ENCODE data around the gene DENND1A.

The DENND1A gene

GRCh38 chr9:123702483-123702882 is 227.4 kb downstream of the DENND1A start:
- Histone ChIP-seq H3K27me3 (ENCODE audit: insufficient read depth, low read length, poor library complexity, severe bottlenecking) (no peaks in the 10 kb centered on the region), H2AFZ (ENCODE audit: low read length) (no peak overlapping the region), H3K9ac (ENCODE audit: low read depth, low read length, poor library complexity, severe bottlenecking) (no peak overlapping the region), H3K9me2 (replicated peaks; ENCODE audit: low read depth, low read length) (no peaks in the 10 kb centered on the region), H3K36me3 (ENCODE audit: insufficient read depth, low read length) (no peaks in the 10 kb centered on the region), H3K4me2 (ENCODE audit: low read depth, low read length, poor library complexity, severe bottlenecking) (no peak overlapping the region), H3F3A (ENCODE audit: low read depth) (no peaks in the 10 kb centered on the region), H3K4me3 (ENCODE audit: low read length, poor library complexity, severe bottlenecking) (no peak overlapping the region), H4K20me1 (ENCODE audit: insufficient read depth, low read length, poor library complexity, severe bottlenecking) (no peaks in the 10 kb centered on the region), H3K9me3 (ENCODE audit: insufficient read depth, low read depth, low read length) (peaks cover 11% of the 10 kb centered on the region), H3K4me1 (ENCODE audit: insufficient read depth, low read length, poor library complexity, severe bottlenecking) (no peaks in the 10 kb centered on the region), H3K79me2 (ENCODE audit: insufficient read depth, low read length) (no peaks in the 10 kb centered on the region)
- TF ChIP-seq EZH2phosphoT487 (IDR thresholded peaks at IDR 0.05; ENCODE audit: borderline replicate concordance) (no peak), CTCF (conservative IDR thresholded peaks at IDR 0.05; ENCODE audit: low read length) (no peak)

DNA sequence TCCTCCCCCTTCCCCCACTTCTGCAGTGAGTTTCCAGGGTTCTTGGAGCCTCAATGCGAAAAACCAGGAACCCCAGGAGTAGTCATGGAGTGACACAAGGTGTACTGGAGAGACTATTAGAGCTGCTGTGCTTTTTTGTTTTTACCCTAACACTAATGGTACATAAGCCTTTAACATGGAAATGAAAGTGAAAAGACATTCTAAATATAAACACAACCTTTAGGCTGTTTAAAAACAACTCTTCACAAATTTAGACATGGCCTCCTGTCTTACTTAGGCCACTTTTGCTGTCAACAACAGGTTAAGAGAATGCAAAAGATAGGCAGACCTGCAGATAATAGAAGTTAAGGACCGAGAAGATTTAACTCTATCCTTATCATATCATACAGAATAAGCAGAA is 232.2 kb downstream of the DENND1A start:
- no peak overlapping the region for H3K9ac ChIP-seq (ENCODE audit: low read depth, low read length, poor library complexity, severe bottlenecking)
- no peak overlapping the region for H3K4me3 ChIP-seq (ENCODE audit: low read length, poor library complexity, severe bottlenecking)
- H3K36me3 ChIP-seq (ENCODE audit: insufficient read depth, low read length) = no peaks in the 10 kb centered on the region
- H3K9me2 ChIP-seq (replicated peaks; ENCODE audit: low read depth, low read length) = no peaks in the 10 kb centered on the region
- peaks cover 11% of the 10 kb centered on the region for H3K9me3 ChIP-seq (ENCODE audit: insufficient read depth, low read depth, low read length)
- H3K27me3 ChIP-seq (ENCODE audit: insufficient read depth, low read length, poor library complexity, severe bottlenecking) = no peaks in the 10 kb centered on the region
- H4K20me1 ChIP-seq (ENCODE audit: insufficient read depth, low read length, poor library complexity, severe bottlenecking) = no peaks in the 10 kb centered on the region
- no peak overlapping the region for H2AFZ ChIP-seq (ENCODE audit: low read length)
- TF ChIP-seq EZH2phosphoT487 (IDR thresholded peaks at IDR 0.05; ENCODE audit: borderline replicate concordance) (no peak), CTCF (conservative IDR thresholded peaks at IDR 0.05; ENCODE audit: low read length) (no peak)
- H3K4me1 ChIP-seq (ENCODE audit: insufficient read depth, low read length, poor library complexity, severe bottlenecking) = no peaks in the 10 kb centered on the region
- no peaks in the 10 kb centered on the region for H3K79me2 ChIP-seq (ENCODE audit: insufficient read depth, low read length)
- no peak overlapping the region for H3K4me2 ChIP-seq (ENCODE audit: low read depth, low read length, poor library complexity, severe bottlenecking)
- no peaks in the 10 kb centered on the region for H3F3A ChIP-seq (ENCODE audit: low read depth)

GRCh38 chr9:123696476-123696875 is 233.4 kb downstream of the DENND1A start:
- H2AFZ ChIP-seq (ENCODE audit: low read length) = no peak overlapping the region
- H3K79me2 ChIP-seq (ENCODE audit: insufficient read depth, low read length) = no peaks in the 10 kb centered on the region
- TF ChIP-seq CTCF (conservative IDR thresholded peaks at IDR 0.05; ENCODE audit: low read length) (no peak), EZH2phosphoT487 (IDR thresholded peaks at IDR 0.05; ENCODE audit: borderline replicate concordance) (no peak)
- H3K4me2 ChIP-seq (ENCODE audit: low read depth, low read length, poor library complexity, severe bottlenecking) = no peak overlapping the region
- no peaks in the 10 kb centered on the region for H3K36me3 ChIP-seq (ENCODE audit: insufficient read depth, low read length)
- no peaks in the 10 kb centered on the region for H3K9me2 ChIP-seq (replicated peaks; ENCODE audit: low read depth, low read length)
- H3K4me1 ChIP-seq (ENCODE audit: insufficient read depth, low read length, poor library complexity, severe bottlenecking) = no peaks in the 10 kb centered on the region
- H3K27me3 ChIP-seq (ENCODE audit: insufficient read depth, low read length, poor library complexity, severe bottlenecking) = no peaks in the 10 kb centered on the region
- no peaks in the 10 kb centered on the region; the same call in 1 of the 2 replicates for H3K9me3 ChIP-seq (ENCODE audit: insufficient read depth, low read depth, low read length)
- no peaks in the 10 kb centered on the region for H4K20me1 ChIP-seq (ENCODE audit: insufficient read depth, low read length, poor library complexity, severe bottlenecking)
- H3F3A ChIP-seq (ENCODE audit: low read depth) = no peaks in the 10 kb centered on the region
- H3K9ac ChIP-seq (ENCODE audit: low read depth, low read length, poor library complexity, severe bottlenecking) = no peak overlapping the region
- no peak overlapping the region for H3K4me3 ChIP-seq (ENCODE audit: low read length, poor library complexity, severe bottlenecking)
